ENCODE results near the gene SLC23A1. TPM values are rescaled to one million over a fixed set of nuclear protein-coding genes. Genes with fewer than 3 reads are reported as not detected.

The SLC23A1 gene
- total and polyA plus RNA-seq, 9 of the 15 experiments (the other 6 are each of a cell fraction or from before 2014, with no cell fraction given): 0.03 to 0.20 (median 0.05) TPM; not detected in 5

- ATAC-seq (no peak), FAIRE-seq (no peak), DNase-seq (ENCODE audit: extremely low read depth in 1 of 4, low spot score in 3 of 4) (no peak)
- CTCF ChIA-PET (ENCODE audit: low intra/inter-chr PET ratio): no interaction called here
- Histone ChIP-seq H3K9me1 (ENCODE audit: control insufficient read depth, insufficient read depth, low read length) (no peaks in the 10 kb centered on the region), H3K4me2 (ENCODE audit: insufficient read depth, low read length) (no peak overlapping the region), H3K4me3 (no peak overlapping the region), H3K9ac (ENCODE audit: insufficient read depth in 1 of 2, low read depth in 2 of 2, low read length in 2 of 2) (no peak overlapping the region), H2AFZ (ENCODE audit: low read depth, low read length) (no peak overlapping the region), H4K20me1 (replicated peaks; ENCODE audit: control insufficient read depth, insufficient read depth, low read length) (no peaks in the 10 kb centered on the region), H3K27me3 (ENCODE audit: control insufficient read depth in 2 of 2, insufficient read depth in 2 of 2, low read length in 2 of 2) (no peaks in the 10 kb centered on the region), H3K36me3 (ENCODE audit: control insufficient read depth, insufficient read depth, low read length) (no peaks in the 10 kb centered on the region), H3K9me3 (replicated peaks; ENCODE audit: control insufficient read depth, insufficient read depth, low read depth, low read length) (no peaks in the 10 kb centered on the region), H3K27ac (ENCODE audit: extremely low read depth, low read depth, low read length) (no peak overlapping the region), H3K79me2 (ENCODE audit: control insufficient read depth, insufficient read depth, low read length) (no peaks in the 10 kb centered on the region), H3K4me1 (replicated peaks in 1 of 2; ENCODE audit: control insufficient read depth in 2 of 2, insufficient read depth in 2 of 2, low read length in 2 of 2) (peaks cover 4 to 13% of the 10 kb centered on the region in 2 experiments)
- BruUV-seq (replicated peaks): no TSS peak
- 82% methylated on average over 3 of the region's 6 CpGs for WGBS (ENCODE audit: insufficient coverage, low coverage, missing lambda C conversion rate)
- in situ Hi-C loops (cut with MboI): loop anchor here (10.0 kb wide), 1 partner anchor 352 kb away; no protein-coding TSS in a partner anchor
- intact Hi-C loops (cut with micrococcal nuclease): no loop called here
- POLR2A ChIA-PET: no interaction called here
- TF ChIP-seq NFIX (CRISPR knock-in tag; IDR thresholded peaks at IDR 0.05; ENCODE audit: low read depth) (no peak), TAF9B (IDR thresholded peaks at IDR 0.05; ENCODE audit: partially characterized antibody) (no peak), CSDE1 (IDR thresholded peaks at IDR 0.05) (no peak), ZNF76 (CRISPR knock-in tag; IDR thresholded peaks at IDR 0.05; ENCODE audit: borderline replicate concordance) (no peak), NR0B1 (IDR thresholded peaks at IDR 0.05; ENCODE audit: partially characterized antibody) (no peak), ZC3H8 (IDR thresholded peaks at IDR 0.05) (no peak), MECOM (CRISPR knock-in tag; IDR thresholded peaks at IDR 0.05) (no peak), SMAD1 (IDR thresholded peaks at IDR 0.05; ENCODE audit: low read depth, low read length, partially characterized antibody) (no peak), ZBTB26 (CRISPR knock-in tag; IDR thresholded peaks at IDR 0.05) (no peak), MTA1 (IDR thresholded peaks at IDR 0.05; ENCODE audit: borderline replicate concordance) (no peak), PATZ1 (CRISPR knock-in tag; IDR thresholded peaks at IDR 0.05; ENCODE audit: borderline replicate concordance) (no peak), ZFP1 (CRISPR knock-in tag; IDR thresholded peaks at IDR 0.05) (no peak), ETV1 (tag; conservative IDR thresholded peaks at IDR 0.05; ENCODE audit: low read depth) (no peak), SMAD4 (CRISPR knock-in tag; conservative IDR thresholded peaks at IDR 0.05) (no peak), ZNF184 (CRISPR knock-in tag; IDR thresholded peaks at IDR 0.05) (no peak), ZNF133 (CRISPR knock-in tag; IDR thresholded peaks at IDR 0.05) (no peak), HNRNPH1 (optimal IDR thresholded peaks at IDR 0.05; ENCODE audit: low read depth, low read length) (no peak)
These were observed 30.1 kb upstream of the SLC23A1 start for GRCh38 chr5:139413153-139413552.
